ENCODE data around the gene FLG2.
A peak's percentile ranks its signal among the peaks of the same experiment; 100 is the strongest.
"Not testable (repeated sequence)": the region's sequence is repeated elsewhere in the genome, so short reads cannot be mapped to it uniquely, and the experiment has no call there.

The FLG2 gene

GRCh38 chr1:152359906-152360305 is at the start of gene FLG2:
FLG2 (minus strand) TSS chr1:152360006; CDS start chr1:152358884, 1,122 bp downstream.
- DNase-seq, result no peak

DNA sequence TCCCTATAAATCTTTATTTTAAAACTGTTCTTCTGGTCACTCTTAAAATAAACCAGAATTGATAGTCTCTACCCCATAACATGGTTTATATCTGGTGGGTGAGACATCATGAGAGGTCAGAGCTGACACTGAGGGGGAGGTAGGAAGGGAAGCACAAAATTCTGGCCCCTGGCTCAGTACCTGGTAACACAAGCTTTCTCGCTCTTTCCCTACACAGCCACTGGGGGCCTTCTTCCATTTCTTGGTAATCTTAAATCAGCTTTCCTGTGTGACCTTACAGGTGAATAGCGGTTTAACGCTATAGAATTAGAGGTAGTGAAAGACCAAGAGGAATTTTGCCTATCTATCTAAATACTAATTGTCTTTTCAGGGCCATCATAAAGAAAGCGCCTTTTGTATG is 48.9 kb upstream of the FLG2 start:
- DNase-seq, result no peak

GRCh38 chr1:152398812-152399698 is 39.2 kb upstream of the FLG2 start:
- DNase-seq, result no peak

DNA sequence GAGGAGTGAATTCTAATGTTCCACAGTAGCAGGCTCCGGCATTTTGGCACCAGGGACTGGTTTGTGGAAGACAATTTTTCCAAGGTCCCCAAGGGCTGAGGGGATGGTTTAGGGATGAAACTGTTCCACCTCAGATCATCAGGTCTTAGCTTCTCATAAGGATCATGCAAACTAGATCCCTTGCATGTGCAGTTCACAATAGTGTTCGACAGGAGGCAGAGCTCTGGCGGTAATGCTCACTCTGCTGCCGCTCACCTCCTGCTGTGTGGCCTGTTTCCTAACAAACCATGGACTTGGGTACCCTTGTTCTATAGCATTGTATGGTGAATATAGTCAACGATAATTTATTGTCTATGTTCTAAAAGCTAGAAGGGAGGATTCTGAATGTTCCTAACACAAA is 37.7 kb upstream of the FLG2 start:
- DNase-seq, result no peak

GRCh38 chr1:152394151-152394550 is 34.3 kb upstream of the FLG2 start:
- DNase-seq, result no peak

GRCh38 chr1:152392909-152393308 is 33.1 kb upstream of the FLG2 start:
- no peak for DNase-seq

GRCh38 chr1:152388889-152389288 is 29.1 kb upstream of the FLG2 start:
- DNase-seq, result no peak

GRCh38 chr1:152386940-152387339 is 27.1 kb upstream of the FLG2 start:
- no peak for DNase-seq

GRCh38 chr1:152380932-152381331 is 21.1 kb upstream of the FLG2 start:
- DNase-seq, result no peak

DNA sequence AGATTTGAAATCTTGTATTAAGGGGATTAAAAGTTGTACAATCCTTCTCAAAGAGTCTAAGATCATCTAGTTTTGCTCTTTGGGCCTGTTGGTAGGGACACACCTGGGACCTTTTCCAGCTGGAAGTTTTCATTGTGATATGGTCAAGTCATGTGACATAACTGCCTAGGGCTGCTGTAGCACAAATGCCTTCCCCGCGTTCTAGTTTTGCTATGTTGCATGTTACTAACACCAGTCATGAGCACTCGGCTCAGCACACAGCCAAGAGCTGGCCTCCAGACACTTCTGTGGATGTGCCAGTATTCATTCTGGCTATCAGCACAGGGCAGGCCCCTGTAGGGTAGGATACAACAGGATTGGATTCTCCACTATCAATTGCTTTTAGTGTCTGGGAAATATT is 14.6 kb upstream of the FLG2 start:
- DNase-seq, result no peak

DNA sequence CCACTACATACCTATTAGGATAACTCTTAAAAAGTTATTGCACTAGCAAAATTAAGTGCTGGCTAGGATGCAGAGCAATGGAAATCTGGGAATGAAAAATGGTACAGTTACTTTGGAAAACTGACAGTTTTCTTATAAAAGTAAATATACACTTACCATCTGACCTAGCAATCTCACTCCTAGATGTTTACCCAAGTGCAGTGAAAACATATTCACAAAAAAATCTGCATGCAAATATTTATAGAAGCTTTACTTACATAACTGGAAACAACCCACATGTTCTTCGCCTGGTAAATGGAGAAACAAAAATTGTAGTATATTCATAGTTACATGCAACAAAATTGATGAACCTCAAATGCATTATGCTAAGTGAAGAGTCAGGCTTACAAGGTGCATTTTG is 12.9 kb upstream of the FLG2 start:
- no peak for DNase-seq

DNA sequence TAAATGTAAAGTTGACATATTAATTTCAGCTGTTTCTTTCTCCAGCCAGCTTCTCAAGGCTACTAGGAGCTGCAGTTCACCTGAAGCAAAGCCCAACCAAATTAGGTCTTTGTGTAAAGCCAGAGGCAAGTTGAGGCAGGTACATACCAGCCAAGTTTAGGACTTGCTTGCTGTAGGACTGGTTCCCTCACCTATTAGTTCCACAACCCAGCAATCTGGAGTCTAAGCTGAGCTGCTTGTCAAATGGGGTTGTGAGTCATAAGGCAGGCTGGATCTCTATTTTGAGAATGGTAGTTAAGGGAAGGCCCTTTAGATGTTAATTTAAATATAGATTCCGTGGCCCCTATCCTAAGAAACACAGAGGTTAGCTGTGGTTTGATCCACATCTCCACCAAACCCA is 7.6 kb upstream of the FLG2 start:
- no peak for DNase-seq

- no peak for DNase-seq
Measured at GRCh38 chr1:152356736-152357135, 3.1 kb downstream of the FLG2 start.

DNA sequence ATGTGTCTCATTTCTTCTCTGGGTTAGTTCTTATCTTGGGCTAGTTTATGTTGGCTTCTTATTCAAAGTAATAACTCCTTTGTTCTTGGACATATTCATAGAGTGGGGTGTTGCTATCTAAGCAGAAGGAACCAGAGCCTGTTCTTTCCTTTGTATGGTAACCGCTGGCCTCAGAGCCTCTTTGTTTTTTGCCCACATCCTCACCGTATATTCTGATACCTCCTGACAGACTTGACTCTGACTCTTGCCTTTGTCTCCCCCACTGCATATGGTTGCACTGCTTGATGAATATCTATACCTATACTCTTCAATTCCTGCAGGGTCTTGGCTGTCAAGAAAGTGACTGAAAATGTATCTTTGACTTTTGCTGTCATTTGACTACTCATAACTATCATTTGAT is 10.2 kb downstream of the FLG2 start:
- no peak for DNase-seq

- no peak for DNase-seq
Measured at GRCh38 chr1:152348447-152348846, 11.4 kb downstream of the FLG2 start.

DNA sequence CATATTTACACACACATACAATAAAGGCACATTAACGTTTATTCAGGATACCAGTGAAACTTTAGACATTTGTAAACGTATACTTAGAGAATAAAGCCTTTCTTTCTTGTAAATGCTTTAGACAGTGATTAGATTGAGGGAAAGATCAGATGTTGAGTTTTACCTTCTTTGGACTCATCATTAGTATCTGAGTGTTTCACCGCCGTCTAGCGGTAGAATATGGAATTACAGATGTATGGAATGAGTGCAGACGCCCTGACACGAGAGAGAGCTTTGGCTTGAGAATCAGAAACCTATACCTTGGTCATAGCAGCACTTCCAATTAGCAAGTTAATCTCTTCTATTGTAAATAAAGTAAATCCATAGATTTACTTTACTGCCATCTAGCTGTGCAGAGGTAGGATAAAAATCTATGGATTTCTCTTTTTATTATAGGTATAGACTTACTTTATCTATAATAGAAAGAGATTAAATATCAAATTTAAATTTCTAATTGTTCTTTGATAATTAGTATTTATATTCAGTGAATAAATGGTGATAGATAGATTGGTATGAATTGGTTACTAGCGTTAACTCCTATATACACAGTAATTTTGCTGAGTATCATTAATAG is 12.6 kb downstream of the FLG2 start:
- peak; percentile 83 for DNase-seq

DNA sequence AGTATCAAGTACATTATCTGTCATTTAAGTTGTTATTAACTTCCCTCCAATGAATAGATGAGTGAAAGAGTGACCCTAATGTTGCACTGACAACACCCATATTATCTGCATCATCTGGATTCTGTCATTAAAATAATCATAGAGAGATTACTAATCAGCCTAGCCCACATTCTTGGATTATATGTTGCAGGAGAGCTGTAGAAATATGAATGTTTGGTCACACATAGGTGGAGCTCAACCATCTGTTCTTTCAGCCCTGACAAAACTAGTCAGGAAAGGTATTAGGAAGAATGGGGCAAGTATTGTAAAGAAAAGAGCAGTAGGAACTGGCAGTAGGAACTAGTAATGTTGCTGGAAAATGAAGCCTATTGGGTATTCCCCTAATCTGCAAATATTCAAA is 15.4 kb downstream of the FLG2 start:
- no peak for DNase-seq

- no peak for DNase-seq
Measured at GRCh38 chr1:152343006-152343405, 16.8 kb downstream of the FLG2 start.

DNA sequence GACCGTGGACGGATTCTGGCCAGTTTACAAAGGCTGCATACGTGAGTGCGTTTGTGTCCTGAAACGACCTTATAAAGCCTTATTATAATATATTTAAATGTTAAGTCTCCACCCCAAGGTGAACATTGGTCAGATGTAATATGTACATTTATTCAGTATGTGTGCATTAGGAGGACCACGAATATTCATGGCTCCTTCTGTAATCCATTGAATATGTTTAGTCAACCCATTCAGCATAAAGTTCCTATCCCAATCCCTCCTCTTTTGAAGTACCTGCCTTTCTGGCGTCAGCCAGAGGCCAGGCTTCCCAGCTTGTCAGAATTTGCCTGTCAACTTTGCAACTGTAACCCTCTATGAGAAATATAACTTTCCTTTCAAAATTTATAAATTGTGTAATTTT is 24.4 kb downstream of the FLG2 start:
- DNase-seq, result no peak

- DNase-seq, result no peak
Measured at GRCh38 chr1:152328801-152329391, 30.9 kb downstream of the FLG2 start.

- DNase-seq, result no peak
Measured at GRCh38 chr1:152325111-152325510, 34.7 kb downstream of the FLG2 start, which contains the start of gene FLG. FLG (minus strand) TSS chr1:152325239; CDS start chr1:152315456, 9,783 bp downstream.

- no peak for DNase-seq
Measured at GRCh38 chr1:152313970-152314369, 45.8 kb downstream of the FLG2 start.

- DNase-seq, result no peak
Measured at GRCh38 chr1:152313319-152313801, 46.4 kb downstream of the FLG2 start.

DNA sequence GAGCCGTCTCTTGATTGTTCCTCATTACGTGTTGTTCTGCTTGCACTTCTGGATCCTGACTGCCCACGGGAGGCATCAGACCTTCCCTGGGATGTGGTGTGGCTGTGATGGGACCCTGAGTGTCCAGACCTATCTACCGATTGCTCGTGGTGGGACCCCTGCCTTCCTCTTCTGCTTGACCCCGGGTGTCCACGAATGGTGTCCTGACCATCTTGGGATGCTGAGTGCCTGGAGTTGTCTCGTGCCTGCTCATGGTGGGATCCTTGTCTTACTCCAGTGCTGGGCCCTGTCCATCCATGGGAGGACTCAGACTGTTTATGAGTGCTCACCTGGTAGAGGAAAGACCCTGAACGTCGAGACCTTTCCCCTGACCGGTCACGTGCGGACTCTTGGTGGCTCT is 47.6 kb downstream of the FLG2 start:
- DNase-seq, result not testable (repeated sequence)
